HEK293T (cell line): ENCODE data around the gene CSF2.

ENCODE experiments used
- BHLHE40 ChIP-seq: fragments of 450-650 bp; IDR thresholded peaks from 2 replicates; pipeline ENCODE4 v1.6.1; 2016; ENCODE audit warnings: mild to moderate bottlenecking, moderate library complexity, borderline replicate concordance
- CTBP1 ChIP-seq: fragments of 450-650 bp; IDR thresholded peaks from 2 replicates; pipeline ENCODE4 v1.6.1; 2016; ENCODE audit warnings: borderline replicate concordance
- ELF4 ChIP-seq: fragments of 450-650 bp; IDR thresholded peaks from 2 replicates; pipeline ENCODE4 v1.6.1; 2017; ENCODE audit warnings: antibody characterized with exemption
- FOXA1 ChIP-seq: fragments of 450-650 bp; IDR thresholded peaks from 2 replicates; pipeline ENCODE4 v1.6.1; 2016; ENCODE audit warnings: mild to moderate bottlenecking
- FOXK2 ChIP-seq: fragments of 450-650 bp; IDR thresholded peaks from 2 replicates; pipeline ENCODE4 v1.6.1; 2016; ENCODE audit warnings: mild to moderate bottlenecking
- FOXM1 ChIP-seq: fragments of 450-650 bp; IDR thresholded peaks from 2 replicates; pipeline ENCODE4 v1.6.1; 2017; ENCODE audit warnings: mild to moderate bottlenecking, borderline replicate concordance
- L3MBTL2 ChIP-seq: fragments of 450-650 bp; conservative IDR thresholded peaks from 2 replicates; pipeline ENCODE4 v1.6.1; 2016; ENCODE audit warnings: mild to moderate bottlenecking
- NFRKB ChIP-seq: fragments of 450-650 bp; IDR thresholded peaks from 2 replicates; pipeline ENCODE4 v1.6.1; 2016; ENCODE audit warnings: mild to moderate bottlenecking, moderate library complexity
- SP1 ChIP-seq: fragments of 450-650 bp; IDR thresholded peaks from 2 replicates; pipeline ENCODE4 v1.6.1; 2017
- SUZ12 ChIP-seq: fragments of 450-650 bp; IDR thresholded peaks from 2 replicates; pipeline ENCODE4 v1.6.1; 2016; ENCODE audit warnings: mild to moderate bottlenecking
- TF ChIP-seq, protein P1 (sequence below): fragments of 450-650 bp; IDR thresholded peaks from 2 replicates; pipeline ENCODE4 v1.6.1; 2016

DNA sequence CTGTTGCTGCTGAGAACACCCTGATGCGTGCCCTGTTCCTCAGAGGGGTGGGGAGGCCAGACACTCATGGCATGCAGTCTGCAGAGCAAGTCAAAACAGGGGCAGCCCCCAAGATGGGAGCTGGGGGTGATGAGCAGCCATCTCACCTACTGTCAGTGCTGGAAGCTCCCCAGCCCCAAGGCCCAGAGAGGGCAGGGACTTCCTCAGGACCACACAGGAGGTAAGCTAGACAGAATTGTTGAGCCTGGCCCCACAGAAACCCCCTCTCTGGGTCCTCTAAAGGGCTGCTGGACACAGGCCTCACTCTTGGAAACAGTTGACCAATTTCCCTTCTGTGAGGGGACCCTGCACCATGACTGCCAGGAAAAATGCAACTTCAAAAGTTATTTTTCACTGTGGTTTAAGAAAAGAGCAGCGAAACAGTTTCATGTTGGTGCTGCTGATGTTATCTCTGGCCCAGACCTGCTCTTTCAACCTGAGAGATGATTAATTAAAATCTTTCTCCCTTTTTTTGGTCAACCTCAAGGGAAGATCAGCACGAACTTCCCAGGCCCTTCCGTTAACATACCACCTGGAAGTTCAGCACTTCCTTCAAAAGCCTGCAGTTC lies 9.6 kb downstream of the CSF2 start:
- TF ChIP-seq FOXA1 (no peak), L3MBTL2 (no peak), BHLHE40 (no peak), FOXM1 (no peak), FOXK2 (no peak), SP1 (no peak), SUZ12 (no peak), ELF4 (no peak), CTBP1 (no peak), NFRKB (no peak)
- TF ChIP-seq, protein P1, sequence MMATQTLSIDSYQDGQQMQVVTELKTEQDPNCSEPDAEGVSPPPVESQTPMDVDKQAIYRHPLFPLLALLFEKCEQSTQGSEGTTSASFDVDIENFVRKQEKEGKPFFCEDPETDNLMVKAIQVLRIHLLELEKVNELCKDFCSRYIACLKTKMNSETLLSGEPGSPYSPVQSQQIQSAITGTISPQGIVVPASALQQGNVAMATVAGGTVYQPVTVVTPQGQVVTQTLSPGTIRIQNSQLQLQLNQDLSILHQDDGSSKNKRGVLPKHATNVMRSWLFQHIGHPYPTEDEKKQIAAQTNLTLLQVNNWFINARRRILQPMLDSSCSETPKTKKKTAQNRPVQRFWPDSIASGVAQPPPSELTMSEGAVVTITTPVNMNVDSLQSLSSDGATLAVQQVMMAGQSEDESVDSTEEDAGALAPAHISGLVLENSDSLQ = no peak
